CD4-positive, alpha-beta T cell (primary cell): ENCODE data around the gene SLAMF9. TPM values are rescaled to one million over a fixed set of nuclear protein-coding genes. Genes with fewer than 3 reads are reported as not detected.

Experiments used
- ATAC-seq: fragments of 200-7000 bp; cut with Tn5 transposase; one replicate; pipeline ENCODE4 v1.10.0; 2022; ENCODE audit warnings: mild to moderate bottlenecking; ENCODE audit not compliant: poor library complexity
- CTCF ChIA-PET: fragments of 350-600 bp; sonication (Branson Sonifier 250); formaldehyde crosslinking; loops from one replicate; lab custom pipeline; 2021; ENCODE audit warnings: antibody characterized with exemption, inconsistent platforms; lab: Charles Lee
- POLR2A ChIA-PET: fragments of 350-600 bp; sonication (Branson Sonifier 250); formaldehyde crosslinking; loops from one replicate; lab custom pipeline; 2021; ENCODE audit warnings: antibody characterized with exemption, inconsistent platforms; lab: Charles Lee
- DNase-seq, 14 experiments: peaks; one replicate each; pipeline ENCODE4 v3.0.0-alpha.2; 2013 to 2020; ENCODE audit warnings: mixed read lengths in 2 of 14
- H3K27ac ChIP-seq, 2 donors: one replicate each; pipeline versions ENCODE4 v1.5.1 to v1.7.0; 2013; ENCODE audit warnings: low read length in 2 of 2, low read depth in 1 of 2, mild to moderate bottlenecking in 1 of 2
- H3K27me3 ChIP-seq, 2 experiments: 1 replicate in 1 of 2; 2 replicates in 1 of 2; pipeline versions ENCODE4 v1.6.1 to v1.7.0; 2013; ENCODE audit warnings: low read length in 2 of 2, control low read depth in 1 of 2, mild to moderate bottlenecking in 1 of 2, moderate library complexity in 1 of 2; ENCODE audit not compliant: insufficient read depth in 2 of 2, control insufficient read depth in 1 of 2
- H3K36me3 ChIP-seq: one replicate; pipeline ENCODE4 v1.6.1; 2013; ENCODE audit warnings: low read length, control low read depth; ENCODE audit not compliant: insufficient read depth
- H3K4me1 ChIP-seq: one replicate; pipeline ENCODE4 v1.6.1; 2013; ENCODE audit warnings: low read length, control low read depth; ENCODE audit not compliant: insufficient read depth
- H3K4me3 ChIP-seq: one replicate; pipeline ENCODE4 v1.5.1; 2013; ENCODE audit warnings: mild to moderate bottlenecking, low read length, moderate library complexity
- H3K9me3 ChIP-seq, 2 experiments: 1 replicate in 1 of 2; 2 replicates in 1 of 2; pipeline versions ENCODE4 v1.6.1 to v1.7.0; 2013; ENCODE audit warnings: low read length in 2 of 2, mild to moderate bottlenecking in 2 of 2, control low read depth in 1 of 2, moderate library complexity in 1 of 2; ENCODE audit not compliant: control insufficient read depth in 1 of 2, insufficient read depth in 1 of 2
- H3K27ac Mint-ChIP-seq: one replicate; pipeline ENCODE4 v1.8.0; 2020; ENCODE audit warnings: mixed read lengths
- H3K27me3 Mint-ChIP-seq: one replicate; pipeline ENCODE4 v1.8.0; 2021; ENCODE audit warnings: mixed read lengths
- H3K36me3 Mint-ChIP-seq: one replicate; pipeline ENCODE4 v1.8.0; 2021; ENCODE audit warnings: low read depth, mixed read lengths
- H3K4me1 Mint-ChIP-seq: one replicate; pipeline ENCODE4 v1.8.0; 2021; ENCODE audit warnings: low read depth, mixed read lengths
- H3K4me3 Mint-ChIP-seq: one replicate; pipeline ENCODE4 v1.8.0; 2020; ENCODE audit warnings: mild to moderate bottlenecking, mixed read lengths
- H3K9me3 Mint-ChIP-seq: one replicate; pipeline ENCODE4 v1.8.0; 2020; ENCODE audit warnings: mixed read lengths
- intact Hi-C, 2 experiments: fragments of 100-400 bp; cut with DNase I in 1 of 2; cut with micrococcal nuclease in 1 of 2; formaldehyde crosslinking; loops; one replicate each; pipeline versions ENCODE4 v1.15.1 to v1.9.0; 2023 to 2025; cut with DNase I, micrococcal nuclease
- total RNA-seq, 174 experiments: library from RNA in 2 of 174; stranded (reverse) in 2 of 174; gene quantifications; one replicate each; pipeline ENCODE4 v1.2.3 and lab custom pipeline; 2021 to 2026
- TF ChIP-seq, protein P1 (sequence below): fragments of 200-600 bp; IDR thresholded peaks from one replicate; pipeline ENCODE4 v1.8.0; 2022; ENCODE audit warnings: antibody characterized with exemption, mild to moderate bottlenecking

Gene SLAMF9
- total RNA-seq, 2 experiments from 2014 or later = not detected

DNA sequence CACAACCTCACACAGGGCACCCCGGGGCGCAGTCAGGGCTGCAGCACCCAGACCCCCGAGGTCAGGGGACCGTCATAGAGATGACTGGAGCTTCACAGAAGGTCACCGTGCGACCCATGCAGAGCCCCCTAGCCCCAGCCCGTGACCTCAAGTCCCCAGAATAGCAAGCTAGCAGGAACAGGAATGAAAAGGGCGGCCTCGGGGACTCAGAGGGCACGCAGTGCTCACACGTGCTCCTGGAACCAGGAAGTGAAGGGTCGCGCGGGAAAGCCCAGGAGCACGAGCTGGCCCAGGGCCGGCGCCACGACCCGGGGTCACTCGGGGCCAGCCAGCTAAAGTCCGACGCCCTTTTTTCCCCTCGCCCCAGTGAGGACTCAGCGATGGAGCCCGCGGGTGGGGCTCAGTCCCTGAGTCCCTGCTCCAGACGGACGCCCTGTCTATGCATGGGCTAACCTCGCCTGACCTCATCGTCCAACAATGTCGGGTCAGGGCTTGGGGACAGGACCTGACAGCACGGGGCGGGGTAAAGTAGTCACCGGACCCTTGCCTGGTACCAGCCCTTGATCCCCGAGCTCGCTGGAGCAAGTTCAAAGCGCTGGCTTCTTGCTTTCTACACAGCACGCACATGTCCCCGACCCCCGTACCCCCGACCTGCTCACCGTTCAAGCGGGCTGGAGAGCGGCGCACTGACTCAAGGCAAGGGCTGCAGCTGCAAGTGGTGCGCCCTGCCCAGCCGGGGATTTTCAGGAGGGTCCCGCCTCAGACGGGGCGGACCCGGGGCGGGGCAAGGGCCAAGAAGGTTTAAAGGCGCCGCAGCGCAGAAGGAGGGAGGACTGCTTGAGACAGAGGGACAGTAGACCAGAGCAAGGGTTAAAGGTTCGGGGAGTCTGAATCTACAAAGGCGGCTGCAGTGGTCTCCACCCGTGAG, 29.0 kb downstream of the SLAMF9 start, which contains the start of gene TAGLN2:
TSS of gene TAGLN2 (minus strand) at position 717 of the 928 bp plus-strand sequence. CDS start 4,998 bp downstream, outside the sequence.
- Mint-ChIP-seq H3K27me3 (no peaks in the 10 kb centered on the region), H3K4me3 (peak within 1 kb of the TSS; percentile 94), H3K9me3 (no peaks in the 10 kb centered on the region), H3K36me3 (peaks cover 49% of the 10 kb centered on the region), H3K4me1 (peaks cover 44% of the 10 kb centered on the region), H3K27ac (peak within 1 kb of the TSS; percentile 94)
- Histone ChIP-seq H3K4me3 (peak within 1 kb of the TSS; percentile 98), H3K36me3 (peaks cover 31% of the 10 kb centered on the region), H3K27ac (peak within 1 kb of the TSS; percentile 99 to 100), H3K9me3 (peaks cover 0 to 1% of the 10 kb centered on the region in 2 experiments), H3K4me1 (peaks cover 53% of the 10 kb centered on the region), H3K27me3 (no peaks in the 10 kb centered on the region)
- DNase-seq (peak; percentile 76 to 95 (median 88)), ATAC-seq (peak; percentile 52)
- POLR2A ChIA-PET = interaction anchor here (0.6 to 3.5 kb wide), 18 partner anchors 9 to 1258 kb away, joined by 3 to 18 read pairs (median 4); partner anchors contain the start of genes DCAF8, DUSP23, IGSF8 and IGSF9
- CTCF ChIA-PET = interaction anchor here (0.9 to 4.5 kb wide), 7 partner anchors 17 to 144 kb away, joined by 3 to 27 read pairs (median 4); partner anchors contain the start of genes DUSP23 and IGSF9
- intact Hi-C loops = loop anchor here (2.0 to 10.0 kb wide), 6 partner anchors 34 to 360 kb away; partner anchors contain the start of genes DUSP23 (in 1 of the 2), IGSF8 (in 1 of the 2), PEX19 (in 1 of the 2) and PIGM (in 1 of the 2)
- TF ChIP-seq, protein P1, sequence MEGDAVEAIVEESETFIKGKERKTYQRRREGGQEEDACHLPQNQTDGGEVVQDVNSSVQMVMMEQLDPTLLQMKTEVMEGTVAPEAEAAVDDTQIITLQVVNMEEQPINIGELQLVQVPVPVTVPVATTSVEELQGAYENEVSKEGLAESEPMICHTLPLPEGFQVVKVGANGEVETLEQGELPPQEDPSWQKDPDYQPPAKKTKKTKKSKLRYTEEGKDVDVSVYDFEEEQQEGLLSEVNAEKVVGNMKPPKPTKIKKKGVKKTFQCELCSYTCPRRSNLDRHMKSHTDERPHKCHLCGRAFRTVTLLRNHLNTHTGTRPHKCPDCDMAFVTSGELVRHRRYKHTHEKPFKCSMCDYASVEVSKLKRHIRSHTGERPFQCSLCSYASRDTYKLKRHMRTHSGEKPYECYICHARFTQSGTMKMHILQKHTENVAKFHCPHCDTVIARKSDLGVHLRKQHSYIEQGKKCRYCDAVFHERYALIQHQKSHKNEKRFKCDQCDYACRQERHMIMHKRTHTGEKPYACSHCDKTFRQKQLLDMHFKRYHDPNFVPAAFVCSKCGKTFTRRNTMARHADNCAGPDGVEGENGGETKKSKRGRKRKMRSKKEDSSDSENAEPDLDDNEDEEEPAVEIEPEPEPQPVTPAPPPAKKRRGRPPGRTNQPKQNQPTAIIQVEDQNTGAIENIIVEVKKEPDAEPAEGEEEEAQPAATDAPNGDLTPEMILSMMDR = no peak

DNA sequence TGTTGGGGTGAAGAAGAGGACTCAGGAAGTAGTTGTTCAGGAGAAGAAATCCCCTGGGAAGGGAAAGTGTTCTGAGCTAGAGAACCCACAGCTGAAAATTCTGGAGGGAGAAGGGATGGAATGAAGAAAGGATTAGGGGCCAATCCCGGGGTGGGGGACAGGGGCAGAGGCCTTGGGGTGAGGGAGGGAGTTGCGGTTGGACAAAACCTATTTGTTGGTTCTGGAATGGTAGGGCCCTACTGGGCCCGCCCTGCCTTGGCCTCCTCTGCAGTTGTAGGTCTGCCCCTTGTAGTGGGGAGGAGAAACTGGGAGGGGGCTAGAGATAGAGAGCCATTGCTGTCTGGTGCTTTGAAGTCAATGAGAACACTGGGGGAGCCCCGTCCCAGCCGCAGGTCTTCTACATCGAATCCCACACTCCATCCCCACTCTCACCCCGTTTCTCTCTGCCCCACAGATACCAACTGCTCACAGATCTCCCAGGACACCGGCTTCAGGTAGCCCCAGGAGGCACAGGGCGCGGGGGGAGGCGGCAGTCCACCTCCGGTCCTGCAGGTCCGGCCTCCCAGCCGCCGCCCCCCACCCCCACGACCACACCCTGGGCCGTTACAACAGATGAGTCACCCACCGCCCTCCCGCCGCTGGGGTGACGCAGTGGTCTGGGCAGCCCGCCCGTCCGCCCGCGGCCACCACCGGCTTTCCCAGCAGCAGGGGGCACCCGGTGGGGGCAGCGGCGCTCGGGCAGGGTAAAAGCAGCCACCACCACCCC, 29.8 kb downstream of the SLAMF9 start:
- Histone ChIP-seq H3K27me3 (no peaks in the 10 kb centered on the region), H3K27ac (peak overlapping the region; percentile 99 to 100), H3K36me3 (peaks cover 39% of the 10 kb centered on the region), H3K4me1 (peaks cover 61% of the 10 kb centered on the region), H3K9me3 (no peaks in the 10 kb centered on the region), H3K4me3 (peak overlapping the region; percentile 98)
- ATAC-seq (peak; percentile 55), DNase-seq (peak in 13 of 14 experiments; percentile 33 to 93 (median 62))
- TF ChIP-seq, protein P1 = no peak
- CTCF ChIA-PET = interaction anchor here (0.9 to 4.5 kb wide), 5 partner anchors 21 to 144 kb away, joined by 3 to 27 read pairs (median 7); partner anchors contain the start of genes DUSP23 and IGSF9
- Mint-ChIP-seq H3K27me3 (no peaks in the 10 kb centered on the region), H3K4me1 (peaks cover 44% of the 10 kb centered on the region), H3K36me3 (peaks cover 58% of the 10 kb centered on the region), H3K27ac (peak overlapping the region; percentile 94), H3K4me3 (peak overlapping the region; percentile 94), H3K9me3 (no peaks in the 10 kb centered on the region)
- intact Hi-C loops = loop anchor here (2.0 to 10.0 kb wide), 3 partner anchors 33 to 361 kb away; partner anchors contain the start of gene PEX19 (in 1 of the 2)
- POLR2A ChIA-PET = interaction anchor here (0.8 to 3.5 kb wide), 23 partner anchors 9 to 1825 kb away, joined by 3 to 18 read pairs (median 4); partner anchors contain the start of genes DCAF8, DUSP12, DUSP23 and IGSF8
